B cell (primary cell): ENCODE data around the gene FOXN3.

ENCODE experiments used
- CTCF ChIP-seq: fragments of 200-600 bp; IDR thresholded peaks from one replicate; pipeline ENCODE4 v1.8.0; 2022; ENCODE audit warnings: antibody characterized with exemption, mild to moderate bottlenecking
- EZH2 ChIP-seq: IDR thresholded peaks from 2 replicates; pipeline ENCODE4 v1.6.1; 2012; ENCODE audit warnings: borderline replicate concordance, low read depth, mild to moderate bottlenecking, moderate library complexity, low read length; ENCODE audit not compliant: insufficient read depth, poor library complexity, severe bottlenecking

- TF ChIP-seq EZH2 (no peak), CTCF (no peak)
Measured at GRCh38 chr14:89206389-89207031, 210.5 kb downstream of the FOXN3 start.
